SK-N-SH (cell line): ENCODE results near the gene DOCK4. TPM values are rescaled to one million over a fixed set of nuclear protein-coding genes. Genes with fewer than 3 reads are reported as not detected.

ENCODE experiments used
- CTCF ChIA-PET: fragments of 300-600, 350-600 bp; formaldehyde crosslinking; extraction: SDS; loops from one replicate; lab custom pipeline; 2021; lab: Yijun Ruan, JAX
- POLR2A ChIA-PET: fragments of 350-600 bp; sonication (Branson Sonifier 250); formaldehyde crosslinking; extraction: SDS; loops from one replicate; lab custom pipeline; 2020; ENCODE audit warnings: antibody characterized with exemption, inconsistent platforms; lab: Yijun Ruan, JAX
- DNase-seq: peaks from one replicate; pipeline ENCODE4 v3.0.0; 2012
- H2AFZ ChIP-seq: fragments of 200-600 bp; sonication (generic); 2 replicates; pipeline ENCODE4 v1.8.1; 2016; ENCODE audit warnings: antibody characterized with exemption, mild to moderate bottlenecking, low read depth
- H3F3A ChIP-seq: fragments of 200-600 bp; sonication (generic); replicated peaks from 2 replicates; pipeline ENCODE3; 2016; ENCODE audit warnings: antibody characterized with exemption, mild to moderate bottlenecking; ENCODE audit not compliant: insufficient read depth
- H3K27ac ChIP-seq, 2 experiments: fragments of 200-500 bp in 1 of 2; fragments of 200-600 bp in 1 of 2; sonication (Bioruptor generic) in 1 of 2; sonication (generic), shearing (Covaris generic) in 1 of 2; 2 replicates each; pipeline versions ENCODE4 v1.5.1 to v1.6.1; 2014 to 2016; ENCODE audit warnings: low read depth in 2 of 2, inconsistent platforms in 1 of 2, low read length in 1 of 2, mild to moderate bottlenecking in 1 of 2, mixed read lengths in 1 of 2
- H3K27me3 ChIP-seq: fragments of 200-600 bp; sonication (generic), shearing (Covaris generic); 2 replicates; pipeline ENCODE4 v1.6.1; 2016; ENCODE audit warnings: mixed run types; ENCODE audit not compliant: insufficient read depth
- H3K36me3 ChIP-seq, 2 experiments: fragments of 200-500 bp in 1 of 2; fragments of 200-600 bp in 1 of 2; sonication (Bioruptor generic) in 1 of 2; sonication (generic) in 1 of 2; replicated peaks in 1 of 2; 2 replicates each; pipeline versions ENCODE3 to v1.5.1; 2014 to 2016; ENCODE audit warnings: low read length in 1 of 2, mild to moderate bottlenecking in 1 of 2; ENCODE audit not compliant: insufficient read depth in 2 of 2, control insufficient read depth in 1 of 2
- H3K4me1 ChIP-seq, 2 experiments: fragments of 200-500 bp in 1 of 2; fragments of 200-600 bp in 1 of 2; sonication (Bioruptor generic) in 1 of 2; sonication (generic), shearing (Covaris generic) in 1 of 2; 2 replicates each; pipeline versions ENCODE4 v1.5.1 to v1.6.1; 2014 to 2016; ENCODE audit warnings: low read depth in 1 of 2, low read length in 1 of 2, mixed run types in 1 of 2; ENCODE audit not compliant: insufficient read depth in 2 of 2, control insufficient read depth in 1 of 2
- H3K4me2 ChIP-seq: fragments of 200-600 bp; sonication (generic), shearing (Covaris generic); 2 replicates; pipeline ENCODE4 v1.6.1; 2017; ENCODE audit warnings: mixed run types
- H3K4me3 ChIP-seq, 2 experiments: fragments of 200-500 bp in 1 of 2; fragments of 200-600 bp in 1 of 2; sonication (Bioruptor generic) in 1 of 2; sonication (generic), shearing (Covaris generic) in 1 of 2; 2 replicates each; pipeline versions ENCODE4 v1.5.1 to v1.8.1; 2014 to 2016; ENCODE audit warnings: low read depth in 2 of 2, inconsistent platforms in 1 of 2, low read length in 1 of 2, mild to moderate bottlenecking in 1 of 2, mixed read lengths in 1 of 2, moderate library complexity in 1 of 2
- H3K79me2 ChIP-seq: fragments of 200-600 bp; sonication (generic); 2 replicates; pipeline ENCODE4 v1.8.1; 2017; ENCODE audit warnings: mild to moderate bottlenecking; ENCODE audit not compliant: insufficient read depth
- H3K9ac ChIP-seq: fragments of 200-600 bp; sonication (generic); 2 replicates; pipeline ENCODE4 v1.6.1; 2017; ENCODE audit warnings: mixed run types
- H3K9me2 ChIP-seq: fragments of 200-600 bp; sonication (generic); 2 replicates; pipeline ENCODE4 v1.6.1; 2017; ENCODE audit warnings: mixed run types
- H3K9me3 ChIP-seq: fragments of 200-600 bp; sonication (generic); 2 replicates; pipeline ENCODE4 v1.6.1; 2017; ENCODE audit warnings: mixed run types, mild to moderate bottlenecking, moderate library complexity
- H4K20me1 ChIP-seq: fragments of 200-600 bp; sonication (generic); 2 replicates; pipeline ENCODE4 v1.6.1; 2017; ENCODE audit warnings: mild to moderate bottlenecking, mixed run types; ENCODE audit not compliant: insufficient read depth
- CTCF ChIP-seq: fragments of 200-600 bp; sonication (generic); IDR thresholded peaks from 2 replicates; pipeline ENCODE4 v1.6.1; 2017; ENCODE audit warnings: antibody characterized with exemption, mild to moderate bottlenecking, moderate library complexity
- EP300 ChIP-seq, 2 experiments: IDR thresholded peaks; 2 replicates each; pipeline versions ENCODE4 v1.4.0 to v1.6.1; 2012; ENCODE audit warnings: borderline replicate concordance in 1 of 2, low read depth in 1 of 2, low read length in 1 of 2
- EZH2phosphoT487 ChIP-seq: fragments of 200-600 bp; sonication (generic); IDR thresholded peaks from 2 replicates; pipeline ENCODE4 v1.6.1; 2017; ENCODE audit warnings: low read depth, mixed run types, mild to moderate bottlenecking, antibody characterized with exemption, moderate library complexity, borderline replicate concordance
- RAD21 ChIP-seq: IDR thresholded peaks from 2 replicates; pipeline ENCODE4 v1.6.1; 2012; ENCODE audit warnings: mild to moderate bottlenecking, low read length
- SMC3 ChIP-seq: IDR thresholded peaks from 2 replicates; pipeline ENCODE4 v1.6.1; 2012; ENCODE audit warnings: low read depth, low read length, improper control_type of control experiment
- ZBTB33 ChIP-seq: IDR thresholded peaks from 2 replicates; pipeline ENCODE4 v1.4.0; 2012; ENCODE audit warnings: low read depth, borderline replicate concordance
- WGBS: methylation state at CpG from one replicate; pipeline ENCODE4 v1.1.6; 2017; ENCODE audit warnings: low lambda C conversion rate; 5-methylcytosine and 5-hydroxymethylcytosine counted together
- polyA plus RNA-seq, 3 experiments: library from polyadenylated mRNA; depleted of rRNA; stranded (reverse); fragments of >200 nt; gene quantifications; 2 replicates each; pipeline ENCODE4 v1.2.3, GENCODE V29; 2012

Gene DOCK4
- polyA plus RNA-seq, 1 of the 3 experiments (the other 2 are of a cell fraction) = 8.5 TPM

DNA sequence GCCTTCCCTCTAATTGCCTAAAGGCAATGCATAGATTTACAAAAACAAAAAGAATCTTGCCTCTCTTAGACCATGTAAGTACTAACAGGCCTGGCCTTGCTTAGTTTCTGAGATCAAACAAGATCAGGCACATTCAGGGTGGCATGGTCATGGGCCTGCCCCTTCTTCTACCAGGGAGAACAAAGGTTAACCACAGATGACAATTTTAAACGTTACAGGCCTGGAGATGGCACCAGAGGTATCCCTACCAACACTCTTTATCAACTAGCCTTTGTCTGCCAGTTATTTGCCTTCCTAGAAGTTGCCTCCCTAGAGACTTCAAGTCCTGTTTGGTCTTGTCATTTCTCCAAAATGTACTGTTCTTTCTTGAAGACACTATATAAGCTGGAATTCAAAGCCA is 252.6 kb downstream of the DOCK4 start:
- Histone ChIP-seq H3K79me2 (no peaks in the 10 kb centered on the region), H3K9me3 (no peaks in the 10 kb centered on the region), H3K9ac (no peak overlapping the region), H4K20me1 (no peaks in the 10 kb centered on the region), H3K4me1 (peaks cover 0 to 38% of the 10 kb centered on the region in 2 experiments; a peak in 2 of 4 replicates), H2AFZ (no peak overlapping the region), H3K36me3 (no peaks in the 10 kb centered on the region), H3K4me2 (no peak overlapping the region), H3K27me3 (no peaks in the 10 kb centered on the region), H3K9me2 (no peaks in the 10 kb centered on the region; the same call in 1 of the 2 replicates), H3K27ac (peak overlapping the region in 1 of 2 experiments; percentile 7; a peak in 2 of 4 replicates), H3K4me3 (no peak overlapping the region), H3F3A (peaks cover 6% of the 10 kb centered on the region)
- CTCF ChIA-PET = interaction anchor here (0.6 to 2.0 kb wide), 10 partner anchors 9 to 721 kb away, joined by 3 to 7 read pairs (median 3); partner anchors contain the start of gene DOCK4
- peak; percentile 41 for DNase-seq
- POLR2A ChIA-PET = interaction anchor here (0.6 kb wide), 1 partner anchor 133 kb away, joined by 3 read pairs; no protein-coding TSS in a partner anchor
- 19% methylated on average over 1 of the region's 1 CpG for WGBS
- TF ChIP-seq EZH2phosphoT487 (no peak), SMC3 (peak; percentile 62), ZBTB33 (no peak), RAD21 (peak; percentile 77), CTCF (peak; percentile 36)

- H3K4me1 ChIP-seq = peaks cover 0 to 29% of the 10 kb centered on the region in 2 experiments; a peak in 2 of 4 replicates
- no peak for TF ChIP-seq EP300 (IDR thresholded peaks at IDR 0.05; ENCODE audit: borderline replicate concordance in 1 of 2, low read depth in 1 of 2, low read length in 1 of 2)
- 93% methylated on average over 4 of the region's 4 CpGs for WGBS
- H3K4me2 ChIP-seq = no peak overlapping the region
- no peaks in the 10 kb centered on the region for H4K20me1 ChIP-seq
- no peak for DNase-seq
- H3K9me3 ChIP-seq = no peaks in the 10 kb centered on the region
- H3K79me2 ChIP-seq = no peaks in the 10 kb centered on the region
- ChIA-PET CTCF (interaction anchor here (0.8 to 1.6 kb wide), 5 partner anchors 8 to 458 kb away, joined by 3 to 6 read pairs (median 3); no protein-coding TSS in a partner anchor), POLR2A (no interaction called here)
- H3K27me3 ChIP-seq = no peaks in the 10 kb centered on the region
- no peaks in the 10 kb centered on the region for H3K36me3 ChIP-seq
- H3K9ac ChIP-seq = no peak overlapping the region
- H3K4me3 ChIP-seq = no peak overlapping the region
- peaks cover 6% of the 10 kb centered on the region for H3F3A ChIP-seq
- no peak overlapping the region for H3K27ac ChIP-seq
- H2AFZ ChIP-seq = no peak overlapping the region
- no peaks in the 10 kb centered on the region; the same call in 1 of the 2 replicates for H3K9me2 ChIP-seq
Measured at GRCh38 chr7:111952783-111953182, 253.4 kb downstream of the DOCK4 start.
